SK-N-SH (cell line): ENCODE measurements around the gene VDAC2. TPM values are rescaled to one million over a fixed set of nuclear protein-coding genes. Genes with fewer than 3 reads are reported as not detected.

Experiments used
- CTCF ChIA-PET: fragments of 300-600, 350-600 bp; formaldehyde crosslinking; extraction: SDS; loops from one replicate; lab custom pipeline; 2021; lab: Yijun Ruan, JAX
- POLR2A ChIA-PET: fragments of 350-600 bp; sonication (Branson Sonifier 250); formaldehyde crosslinking; extraction: SDS; loops from one replicate; lab custom pipeline; 2020; ENCODE audit warnings: antibody characterized with exemption, inconsistent platforms; lab: Yijun Ruan, JAX
- DNase-seq: peaks from one replicate; pipeline ENCODE4 v3.0.0; 2012
- H2AFZ ChIP-seq: fragments of 200-600 bp; sonication (generic); 2 replicates; pipeline ENCODE4 v1.8.1; 2016; ENCODE audit warnings: antibody characterized with exemption, mild to moderate bottlenecking, low read depth
- H3F3A ChIP-seq: fragments of 200-600 bp; sonication (generic); replicated peaks from 2 replicates; pipeline ENCODE3; 2016; ENCODE audit warnings: antibody characterized with exemption, mild to moderate bottlenecking; ENCODE audit not compliant: insufficient read depth
- H3K27ac ChIP-seq, 2 experiments: fragments of 200-500 bp in 1 of 2; fragments of 200-600 bp in 1 of 2; sonication (Bioruptor generic) in 1 of 2; sonication (generic), shearing (Covaris generic) in 1 of 2; 2 replicates each; pipeline versions ENCODE4 v1.5.1 to v1.6.1; 2014 to 2016; ENCODE audit warnings: low read depth in 2 of 2, inconsistent platforms in 1 of 2, low read length in 1 of 2, mild to moderate bottlenecking in 1 of 2, mixed read lengths in 1 of 2
- H3K27me3 ChIP-seq: fragments of 200-600 bp; sonication (generic), shearing (Covaris generic); 2 replicates; pipeline ENCODE4 v1.6.1; 2016; ENCODE audit warnings: mixed run types; ENCODE audit not compliant: insufficient read depth
- H3K36me3 ChIP-seq, 2 experiments: fragments of 200-500 bp in 1 of 2; fragments of 200-600 bp in 1 of 2; sonication (Bioruptor generic) in 1 of 2; sonication (generic) in 1 of 2; replicated peaks in 1 of 2; 2 replicates each; pipeline versions ENCODE3 to v1.5.1; 2014 to 2016; ENCODE audit warnings: low read length in 1 of 2, mild to moderate bottlenecking in 1 of 2; ENCODE audit not compliant: insufficient read depth in 2 of 2, control insufficient read depth in 1 of 2
- H3K4me1 ChIP-seq, 2 experiments: fragments of 200-500 bp in 1 of 2; fragments of 200-600 bp in 1 of 2; sonication (Bioruptor generic) in 1 of 2; sonication (generic), shearing (Covaris generic) in 1 of 2; 2 replicates each; pipeline versions ENCODE4 v1.5.1 to v1.6.1; 2014 to 2016; ENCODE audit warnings: low read depth in 1 of 2, low read length in 1 of 2, mixed run types in 1 of 2; ENCODE audit not compliant: insufficient read depth in 2 of 2, control insufficient read depth in 1 of 2
- H3K4me2 ChIP-seq: fragments of 200-600 bp; sonication (generic), shearing (Covaris generic); 2 replicates; pipeline ENCODE4 v1.6.1; 2017; ENCODE audit warnings: mixed run types
- H3K4me3 ChIP-seq, 2 experiments: fragments of 200-500 bp in 1 of 2; fragments of 200-600 bp in 1 of 2; sonication (Bioruptor generic) in 1 of 2; sonication (generic), shearing (Covaris generic) in 1 of 2; 2 replicates each; pipeline versions ENCODE4 v1.5.1 to v1.8.1; 2014 to 2016; ENCODE audit warnings: low read depth in 2 of 2, inconsistent platforms in 1 of 2, low read length in 1 of 2, mild to moderate bottlenecking in 1 of 2, mixed read lengths in 1 of 2, moderate library complexity in 1 of 2
- H3K79me2 ChIP-seq: fragments of 200-600 bp; sonication (generic); 2 replicates; pipeline ENCODE4 v1.8.1; 2017; ENCODE audit warnings: mild to moderate bottlenecking; ENCODE audit not compliant: insufficient read depth
- H3K9ac ChIP-seq: fragments of 200-600 bp; sonication (generic); 2 replicates; pipeline ENCODE4 v1.6.1; 2017; ENCODE audit warnings: mixed run types
- H3K9me2 ChIP-seq: fragments of 200-600 bp; sonication (generic); 2 replicates; pipeline ENCODE4 v1.6.1; 2017; ENCODE audit warnings: mixed run types
- H3K9me3 ChIP-seq: fragments of 200-600 bp; sonication (generic); 2 replicates; pipeline ENCODE4 v1.6.1; 2017; ENCODE audit warnings: mixed run types, mild to moderate bottlenecking, moderate library complexity
- H4K20me1 ChIP-seq: fragments of 200-600 bp; sonication (generic); 2 replicates; pipeline ENCODE4 v1.6.1; 2017; ENCODE audit warnings: mild to moderate bottlenecking, mixed run types; ENCODE audit not compliant: insufficient read depth
- CTCF ChIP-seq: fragments of 200-600 bp; sonication (generic); IDR thresholded peaks from 2 replicates; pipeline ENCODE4 v1.6.1; 2017; ENCODE audit warnings: antibody characterized with exemption, mild to moderate bottlenecking, moderate library complexity
- EP300 ChIP-seq, 2 experiments: IDR thresholded peaks; 2 replicates each; pipeline versions ENCODE4 v1.4.0 to v1.6.1; 2012; ENCODE audit warnings: borderline replicate concordance in 1 of 2, low read depth in 1 of 2, low read length in 1 of 2
- EZH2phosphoT487 ChIP-seq: fragments of 200-600 bp; sonication (generic); IDR thresholded peaks from 2 replicates; pipeline ENCODE4 v1.6.1; 2017; ENCODE audit warnings: low read depth, mixed run types, mild to moderate bottlenecking, antibody characterized with exemption, moderate library complexity, borderline replicate concordance
- FOSL2 ChIP-seq: IDR thresholded peaks from 2 replicates; pipeline ENCODE4 v1.4.0; 2012; ENCODE audit warnings: low read depth, mild to moderate bottlenecking, moderate library complexity, borderline replicate concordance
- FOXJ3 ChIP-seq: sonication (generic); formaldehyde crosslinking; IDR thresholded peaks from 2 replicates; pipeline ENCODE4 v1.5.1; 2020; ENCODE audit warnings: mild to moderate bottlenecking, missing genetic modification reagents
- FOXM1 ChIP-seq: IDR thresholded peaks from 2 replicates; pipeline ENCODE4 v1.4.0; 2012; ENCODE audit warnings: low read depth, mild to moderate bottlenecking
- GABPA ChIP-seq: IDR thresholded peaks from 2 replicates; pipeline ENCODE4 v1.4.0; 2012; ENCODE audit warnings: low read depth, mild to moderate bottlenecking
- JUND ChIP-seq: IDR thresholded peaks from 2 replicates; pipeline ENCODE4 v1.4.0; 2012
- MXI1 ChIP-seq: IDR thresholded peaks from 2 replicates; pipeline ENCODE4 v1.6.1; 2012; ENCODE audit warnings: mild to moderate bottlenecking, low read depth, low read length, improper control_type of control experiment
- NRF1 ChIP-seq: IDR thresholded peaks from 2 replicates; pipeline ENCODE4 v1.6.1; 2012; ENCODE audit warnings: low read depth, mild to moderate bottlenecking, low read length
- PBX3 ChIP-seq: IDR thresholded peaks from 2 replicates; pipeline ENCODE4; 2012
- POLR2AphosphoS5 ChIP-seq: IDR thresholded peaks from 2 replicates; pipeline ENCODE4 v1.6.1; 2012; ENCODE audit warnings: low read depth, low read length
- RAD21 ChIP-seq: IDR thresholded peaks from 2 replicates; pipeline ENCODE4 v1.6.1; 2012; ENCODE audit warnings: mild to moderate bottlenecking, low read length
- RCOR1 ChIP-seq: fragments of 150-350 bp; IDR thresholded peaks from 2 replicates; pipeline ENCODE4 v1.6.1; 2017; ENCODE audit warnings: antibody characterized with exemption, low read length
- RFX5 ChIP-seq: IDR thresholded peaks from 2 replicates; pipeline ENCODE4 v1.6.1; 2012; ENCODE audit warnings: mild to moderate bottlenecking, improper control_type of control experiment, low read length
- SIN3A ChIP-seq: IDR thresholded peaks from 2 replicates; pipeline ENCODE4 v1.6.1; 2012; ENCODE audit warnings: low read depth, mild to moderate bottlenecking, low read length, moderate library complexity, borderline replicate concordance
- SMC3 ChIP-seq: IDR thresholded peaks from 2 replicates; pipeline ENCODE4 v1.6.1; 2012; ENCODE audit warnings: low read depth, low read length, improper control_type of control experiment
- TCF12 ChIP-seq: IDR thresholded peaks from 2 replicates; pipeline ENCODE4 v1.4.0; 2012
- WGBS: methylation state at CpG from one replicate; pipeline ENCODE4 v1.1.6; 2017; ENCODE audit warnings: low lambda C conversion rate; 5-methylcytosine and 5-hydroxymethylcytosine counted together
- polyA plus RNA-seq, 3 experiments: library from polyadenylated mRNA; depleted of rRNA; stranded (reverse); fragments of >200 nt; gene quantifications; 2 replicates each; pipeline ENCODE4 v1.2.3, GENCODE V29; 2012
- TF ChIP-seq, protein P1 (sequence below): fragments of 150-350 bp; IDR thresholded peaks from 2 replicates; pipeline ENCODE4 v1.6.1; 2016; ENCODE audit warnings: mild to moderate bottlenecking, low read depth, low read length
- TF ChIP-seq, protein P2 (sequence below): IDR thresholded peaks from 2 replicates; pipeline ENCODE4 v1.6.1; 2012; ENCODE audit warnings: mild to moderate bottlenecking, low read depth, low read length, moderate library complexity

Gene VDAC2
- polyA plus RNA-seq, 1 of the 3 experiments (the other 2 are of a cell fraction): 98.3 TPM

DNA sequence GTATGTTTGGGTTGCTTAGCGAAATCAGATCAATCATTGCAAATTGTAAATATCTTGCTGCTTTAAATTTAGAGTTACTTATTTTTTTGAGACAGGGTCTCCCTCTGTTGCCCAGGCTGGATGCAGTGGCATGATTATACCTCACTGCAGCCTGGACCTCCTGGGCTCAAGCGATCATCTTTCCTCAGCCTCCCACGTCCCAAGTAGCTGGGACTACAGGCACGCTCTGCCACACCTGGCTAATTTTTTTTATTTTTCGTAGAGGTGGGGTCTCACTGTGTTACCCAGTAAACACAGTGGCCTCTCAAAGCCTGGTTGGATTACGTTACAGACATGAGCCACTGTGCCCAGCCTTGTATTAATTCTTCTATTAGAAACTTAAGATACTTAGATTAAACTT, 1.7 kb downstream of the VDAC2 start:
- H3K4me3 ChIP-seq: peak overlapping the region; percentile 84 to 93; a peak in 3 of 4 replicates
- H4K20me1 ChIP-seq: peaks cover 36% of the 10 kb centered on the region
- H3K27me3 ChIP-seq: no peaks in the 10 kb centered on the region
- TF ChIP-seq EZH2phosphoT487 (no peak), SIN3A (no peak), PBX3 (no peak)
- H3K79me2 ChIP-seq: peaks cover 67% of the 10 kb centered on the region
- ChIA-PET POLR2A (interaction anchor here (3.0 kb wide), 1 partner anchor 14 kb away, joined by 15 read pairs; no protein-coding TSS in a partner anchor), CTCF (interaction anchor here (1.1 to 4.3 kb wide), 5 partner anchors 13 to 24 kb away, joined by 3 to 36 read pairs (median 8); partner anchors contain the start of gene COMTD1)
- H3K4me2 ChIP-seq: peak overlapping the region; percentile 84
- H3F3A ChIP-seq: peaks cover 16% of the 10 kb centered on the region
- peaks cover 13 to 15% of the 10 kb centered on the region in 2 experiments; a peak in 3 of 4 replicates for H3K4me1 ChIP-seq
- 76% methylated on average over 6 of the region's 6 CpGs for WGBS
- 0 out of 4 replicates have a peak overlapping the region, but pooled peaks of 1 of the 2 experiments have one; percentile 96 for H3K27ac ChIP-seq
- no peaks in the 10 kb centered on the region for H3K9me3 ChIP-seq
- no peak for DNase-seq
- H3K36me3 ChIP-seq: peaks cover 21 to 55% of the 10 kb centered on the region in 2 experiments
- H3K9ac ChIP-seq: peak overlapping the region; percentile 100
- H2AFZ ChIP-seq: no peak overlapping the region
- H3K9me2 ChIP-seq: no peaks in the 10 kb centered on the region

GRCh38 chr10:75220274-75220673, 9.7 kb downstream of the VDAC2 start:
- POLR2A ChIA-PET: no interaction called here
- Histone ChIP-seq H4K20me1 (peaks cover 63% of the 10 kb centered on the region), H3K27me3 (no peaks in the 10 kb centered on the region), H3K4me2 (no peak overlapping the region), H3K9ac (no peak overlapping the region), H3K27ac (no peak overlapping the region), H3F3A (peaks cover 29% of the 10 kb centered on the region), H3K4me1 (peaks cover 2 to 13% of the 10 kb centered on the region in 2 experiments; a peak in 3 of 4 replicates), H2AFZ (no peak overlapping the region), H3K9me2 (no peaks in the 10 kb centered on the region), H3K4me3 (no peak overlapping the region), H3K36me3 (peaks cover 65 to 82% of the 10 kb centered on the region in 2 experiments), H3K9me3 (no peaks in the 10 kb centered on the region), H3K79me2 (peaks cover 98% of the 10 kb centered on the region)
- 92% methylated on average over 4 of the region's 4 CpGs for WGBS
- no peak for DNase-seq
- TF ChIP-seq RCOR1 (no peak), MXI1 (no peak), JUND (no peak), TCF12 (no peak), FOSL2 (no peak), GABPA (no peak), FOXM1 (no peak), RAD21 (no peak), POLR2AphosphoS5 (no peak), CTCF (no peak), NRF1 (no peak), EP300 (IDR thresholded peaks at IDR 0.05; ENCODE audit: borderline replicate concordance in 1 of 2, low read depth in 1 of 2, low read length in 1 of 2) (no peak), SMC3 (no peak), FOXJ3 (CRISPR knock-in tag) (no peak), RFX5 (no peak)
- TF ChIP-seq, protein P1, sequence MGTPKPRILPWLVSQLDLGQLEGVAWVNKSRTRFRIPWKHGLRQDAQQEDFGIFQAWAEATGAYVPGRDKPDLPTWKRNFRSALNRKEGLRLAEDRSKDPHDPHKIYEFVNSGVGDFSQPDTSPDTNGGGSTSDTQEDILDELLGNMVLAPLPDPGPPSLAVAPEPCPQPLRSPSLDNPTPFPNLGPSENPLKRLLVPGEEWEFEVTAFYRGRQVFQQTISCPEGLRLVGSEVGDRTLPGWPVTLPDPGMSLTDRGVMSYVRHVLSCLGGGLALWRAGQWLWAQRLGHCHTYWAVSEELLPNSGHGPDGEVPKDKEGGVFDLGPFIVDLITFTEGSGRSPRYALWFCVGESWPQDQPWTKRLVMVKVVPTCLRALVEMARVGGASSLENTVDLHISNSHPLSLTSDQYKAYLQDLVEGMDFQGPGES: no peak
- TF ChIP-seq, protein P2, sequence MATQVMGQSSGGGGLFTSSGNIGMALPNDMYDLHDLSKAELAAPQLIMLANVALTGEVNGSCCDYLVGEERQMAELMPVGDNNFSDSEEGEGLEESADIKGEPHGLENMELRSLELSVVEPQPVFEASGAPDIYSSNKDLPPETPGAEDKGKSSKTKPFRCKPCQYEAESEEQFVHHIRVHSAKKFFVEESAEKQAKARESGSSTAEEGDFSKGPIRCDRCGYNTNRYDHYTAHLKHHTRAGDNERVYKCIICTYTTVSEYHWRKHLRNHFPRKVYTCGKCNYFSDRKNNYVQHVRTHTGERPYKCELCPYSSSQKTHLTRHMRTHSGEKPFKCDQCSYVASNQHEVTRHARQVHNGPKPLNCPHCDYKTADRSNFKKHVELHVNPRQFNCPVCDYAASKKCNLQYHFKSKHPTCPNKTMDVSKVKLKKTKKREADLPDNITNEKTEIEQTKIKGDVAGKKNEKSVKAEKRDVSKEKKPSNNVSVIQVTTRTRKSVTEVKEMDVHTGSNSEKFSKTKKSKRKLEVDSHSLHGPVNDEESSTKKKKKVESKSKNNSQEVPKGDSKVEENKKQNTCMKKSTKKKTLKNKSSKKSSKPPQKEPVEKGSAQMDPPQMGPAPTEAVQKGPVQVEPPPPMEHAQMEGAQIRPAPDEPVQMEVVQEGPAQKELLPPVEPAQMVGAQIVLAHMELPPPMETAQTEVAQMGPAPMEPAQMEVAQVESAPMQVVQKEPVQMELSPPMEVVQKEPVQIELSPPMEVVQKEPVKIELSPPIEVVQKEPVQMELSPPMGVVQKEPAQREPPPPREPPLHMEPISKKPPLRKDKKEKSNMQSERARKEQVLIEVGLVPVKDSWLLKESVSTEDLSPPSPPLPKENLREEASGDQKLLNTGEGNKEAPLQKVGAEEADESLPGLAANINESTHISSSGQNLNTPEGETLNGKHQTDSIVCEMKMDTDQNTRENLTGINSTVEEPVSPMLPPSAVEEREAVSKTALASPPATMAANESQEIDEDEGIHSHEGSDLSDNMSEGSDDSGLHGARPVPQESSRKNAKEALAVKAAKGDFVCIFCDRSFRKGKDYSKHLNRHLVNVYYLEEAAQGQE: no peak
- CTCF ChIA-PET: interaction anchor here (5.4 kb wide), 1 partner anchor 11 kb away, joined by 19 read pairs; no protein-coding TSS in a partner anchor
